Measurements from ENCODE around the gene IL17C. TPM values are rescaled to one million over a fixed set of nuclear protein-coding genes. Genes with fewer than 3 reads are reported as not detected.

IL17C gene
- total and polyA plus RNA-seq, 2 experiments from 2014 or later = 0.57 TPM; not detected in 1

- Histone ChIP-seq H3K9me2 (replicated peaks; ENCODE audit: insufficient read depth) (no peaks in the 10 kb centered on the region), H2AFZ (no peak overlapping the region), H3K27me3 (no peaks in the 10 kb centered on the region), H3K4me1 (ENCODE audit: insufficient read depth) (no peaks in the 10 kb centered on the region), H3K9me3 (ENCODE audit: low read depth) (no peaks in the 10 kb centered on the region), H3K4me3 (no peak overlapping the region), H4K20me1 (ENCODE audit: insufficient read depth, poor library complexity, severe bottlenecking) (no peaks in the 10 kb centered on the region), H3K36me3 (replicated peaks; ENCODE audit: insufficient read depth, low read depth) (no peaks in the 10 kb centered on the region), H3K27ac (no peak overlapping the region), H3K79me2 (peaks cover 6% of the 10 kb centered on the region), H3K4me2 (no peak overlapping the region)
- no peak for TF ChIP-seq CTCF (IDR thresholded peaks at IDR 0.05; ENCODE audit: poor library complexity)
- no peak for TF ChIP-seq EZH2 (IDR thresholded peaks at IDR 0.05; ENCODE audit: borderline replicate concordance)
- TF ChIP-seq EZH2phosphoT487 (IDR thresholded peaks at IDR 0.05; ENCODE audit: low read depth, severe bottlenecking, unreplicated experiment) = no peak
- 87% methylated on average over 10 of the region's 10 CpGs for WGBS (ENCODE audit: low lambda C conversion rate, missing lambda C conversion rate)
- DNase-seq (ENCODE audit: low spot score) = no peak
These were observed 31.6 kb downstream of the IL17C start for GRCh38 chr16:88669980-88670379.

GRCh38 chr16:88671806-88672205 is 33.4 kb downstream of the IL17C start:
- Histone ChIP-seq H3K4me1 (ENCODE audit: insufficient read depth) (no peaks in the 10 kb centered on the region), H3K27ac (no peak overlapping the region), H3K4me2 (no peak overlapping the region), H3K36me3 (replicated peaks; ENCODE audit: insufficient read depth, low read depth) (no peaks in the 10 kb centered on the region), H3K9me3 (ENCODE audit: low read depth) (no peaks in the 10 kb centered on the region), H3K9me2 (replicated peaks; ENCODE audit: insufficient read depth) (no peaks in the 10 kb centered on the region), H3K4me3 (no peak overlapping the region), H4K20me1 (ENCODE audit: insufficient read depth, poor library complexity, severe bottlenecking) (no peaks in the 10 kb centered on the region), H3K27me3 (no peaks in the 10 kb centered on the region), H3K79me2 (no peaks in the 10 kb centered on the region), H2AFZ (no peak overlapping the region)
- no peak for DNase-seq (ENCODE audit: low spot score)
- TF ChIP-seq EZH2 (IDR thresholded peaks at IDR 0.05; ENCODE audit: borderline replicate concordance) (no peak), EZH2phosphoT487 (IDR thresholded peaks at IDR 0.05; ENCODE audit: low read depth, severe bottlenecking, unreplicated experiment) (no peak), CTCF (IDR thresholded peaks at IDR 0.05; ENCODE audit: poor library complexity) (no peak)
- 94% methylated on average over 23 of the region's 23 CpGs for WGBS (ENCODE audit: low lambda C conversion rate, missing lambda C conversion rate)

- 48% methylated on average over 11 of the region's 11 CpGs for WGBS (ENCODE audit: low lambda C conversion rate, missing lambda C conversion rate)
- Histone ChIP-seq H3K27ac (no peak overlapping the region), H3K27me3 (no peaks in the 10 kb centered on the region), H3K4me2 (no peak overlapping the region), H2AFZ (no peak overlapping the region), H3K79me2 (no peaks in the 10 kb centered on the region), H3K9me2 (replicated peaks; ENCODE audit: insufficient read depth) (no peaks in the 10 kb centered on the region), H3K4me3 (no peak overlapping the region), H3K36me3 (replicated peaks; ENCODE audit: insufficient read depth, low read depth) (no peaks in the 10 kb centered on the region), H4K20me1 (ENCODE audit: insufficient read depth, poor library complexity, severe bottlenecking) (no peaks in the 10 kb centered on the region), H3K9me3 (ENCODE audit: low read depth) (no peaks in the 10 kb centered on the region), H3K4me1 (ENCODE audit: insufficient read depth) (no peaks in the 10 kb centered on the region)
- TF ChIP-seq CTCF (IDR thresholded peaks at IDR 0.05; ENCODE audit: poor library complexity) (peak; percentile 10), EZH2phosphoT487 (IDR thresholded peaks at IDR 0.05; ENCODE audit: low read depth, severe bottlenecking, unreplicated experiment) (no peak)
- no peak for DNase-seq (ENCODE audit: low spot score)
These were observed 34.4 kb downstream of the IL17C start for GRCh38 chr16:88672776-88673175.
